ENCODE results near the gene ARHGDIA.

- TF ChIP-seq CTCF (IDR thresholded peaks at IDR 0.05) = no peak
- no peak for TF ChIP-seq POLR2AphosphoS5 (IDR thresholded peaks at IDR 0.05)
- no peak for TF ChIP-seq POLR2A (IDR thresholded peaks at IDR 0.05)
Measured at GRCh38 chr17:81913394-81914102, 42.4 kb upstream of the ARHGDIA start.
